HG03439 (cell line): ENCODE results near the gene MPI.
"Not testable (repeated sequence)": the region's sequence is repeated elsewhere in the genome, so short reads cannot be mapped to it uniquely, and the experiment has no call there.

Experiments used
- ATAC-seq: cut with Tn5 transposase; IDR thresholded peaks from one replicate; pipeline ENCODE4 v1.9.1; 2021; ENCODE audit warnings: mild to moderate bottlenecking, moderate library complexity; ENCODE audit not compliant: unreplicated experiment

The MPI gene

DNA sequence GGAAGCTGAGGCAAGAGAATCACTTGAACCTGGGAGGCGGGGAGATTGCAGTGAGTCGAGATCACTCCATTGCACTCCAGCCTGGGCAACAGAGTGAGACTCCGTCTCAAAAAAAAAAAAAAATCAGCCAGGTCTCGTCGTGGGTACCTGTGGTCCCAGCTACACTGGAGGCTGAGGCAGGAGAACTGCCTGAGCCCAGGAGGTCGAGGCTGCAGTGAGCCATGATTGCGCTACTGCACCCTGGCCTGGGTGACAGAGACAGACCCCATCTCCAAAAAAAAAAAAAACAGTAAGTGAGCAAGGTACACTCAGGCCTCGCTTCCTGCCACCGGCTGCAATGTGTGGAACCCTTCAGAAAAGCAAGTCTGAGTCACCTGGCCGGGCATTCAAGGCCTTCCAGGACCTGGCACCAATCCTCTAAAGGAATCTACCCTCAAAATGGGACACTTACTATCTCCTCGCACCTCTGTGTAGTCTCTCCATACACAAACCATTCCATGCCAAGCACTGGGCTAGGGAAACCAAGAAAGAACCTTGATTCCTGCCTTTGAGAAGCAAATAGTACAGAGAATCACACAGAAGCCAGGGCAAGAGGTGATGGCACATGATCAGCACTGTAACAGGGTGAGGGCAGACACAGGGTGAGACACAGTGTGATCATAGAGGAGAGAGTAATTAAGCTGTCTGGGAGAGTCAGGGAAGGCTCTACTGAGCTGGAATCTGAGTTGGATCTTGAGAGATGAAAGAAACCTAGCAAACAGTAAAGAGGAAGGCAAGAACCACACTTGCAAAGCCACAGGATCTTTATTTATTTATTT is 26.4 kb upstream of the MPI start:
- no peak for ATAC-seq

DNA sequence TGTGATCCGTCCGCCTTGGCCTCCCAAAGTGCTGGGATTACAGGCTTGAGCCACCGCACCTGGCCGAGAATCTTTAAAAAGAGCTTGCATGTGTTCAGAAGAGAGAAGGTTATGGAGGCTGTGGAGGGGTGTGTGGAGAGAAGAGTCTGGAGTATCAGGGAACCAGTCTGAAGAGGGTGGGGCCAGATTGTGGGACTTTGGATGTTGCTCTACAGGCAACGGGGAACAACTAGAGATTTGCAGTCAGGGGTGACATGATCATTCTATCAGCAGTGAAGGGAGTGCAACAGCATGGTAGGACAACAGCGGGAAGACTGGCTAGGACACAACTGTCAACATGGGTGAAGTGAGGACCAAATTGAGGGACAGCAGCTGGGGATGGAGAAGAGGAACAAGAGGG is 25.5 kb upstream of the MPI start:
- ATAC-seq = no peak

DNA sequence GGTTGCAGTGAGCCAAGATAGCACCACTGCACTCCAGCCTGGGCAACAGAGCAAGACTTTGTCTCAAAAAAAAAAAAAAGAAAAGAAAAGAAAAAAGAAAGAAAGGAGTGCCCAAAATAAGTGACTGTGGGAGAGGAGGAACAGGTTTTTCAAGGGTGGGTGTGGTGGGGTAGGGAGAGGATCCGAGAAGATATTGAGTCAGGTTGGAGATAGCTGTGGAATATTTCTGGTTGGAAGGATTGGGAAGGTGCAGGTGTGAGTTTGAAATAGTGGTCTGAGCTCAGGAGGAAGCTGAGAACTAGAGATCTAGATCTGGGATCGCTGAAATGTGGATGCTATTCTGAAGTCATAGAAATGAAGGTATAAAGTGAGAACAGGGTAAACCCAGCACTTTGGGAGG is 24.5 kb upstream of the MPI start:
- no peak for ATAC-seq

DNA sequence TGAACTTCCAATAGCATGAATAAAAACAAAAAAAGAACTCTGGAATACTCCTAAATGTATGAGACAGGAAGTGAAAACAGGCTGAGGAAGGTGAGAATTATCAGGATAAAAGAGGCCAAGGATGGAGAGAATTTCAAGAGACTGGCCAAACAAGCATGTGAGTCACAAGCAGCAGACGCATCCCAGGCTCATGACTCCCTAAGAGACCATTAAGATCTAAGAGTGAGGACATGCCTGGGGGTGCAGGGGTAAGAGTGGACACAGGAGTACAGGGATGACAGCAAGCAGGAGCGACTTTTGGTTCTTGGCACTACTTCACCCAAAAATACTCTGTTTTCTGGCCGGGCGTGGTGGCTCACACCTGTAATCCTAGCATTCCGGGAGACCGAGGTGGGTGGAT is 23.8 kb upstream of the MPI start:
- ATAC-seq = no peak

DNA sequence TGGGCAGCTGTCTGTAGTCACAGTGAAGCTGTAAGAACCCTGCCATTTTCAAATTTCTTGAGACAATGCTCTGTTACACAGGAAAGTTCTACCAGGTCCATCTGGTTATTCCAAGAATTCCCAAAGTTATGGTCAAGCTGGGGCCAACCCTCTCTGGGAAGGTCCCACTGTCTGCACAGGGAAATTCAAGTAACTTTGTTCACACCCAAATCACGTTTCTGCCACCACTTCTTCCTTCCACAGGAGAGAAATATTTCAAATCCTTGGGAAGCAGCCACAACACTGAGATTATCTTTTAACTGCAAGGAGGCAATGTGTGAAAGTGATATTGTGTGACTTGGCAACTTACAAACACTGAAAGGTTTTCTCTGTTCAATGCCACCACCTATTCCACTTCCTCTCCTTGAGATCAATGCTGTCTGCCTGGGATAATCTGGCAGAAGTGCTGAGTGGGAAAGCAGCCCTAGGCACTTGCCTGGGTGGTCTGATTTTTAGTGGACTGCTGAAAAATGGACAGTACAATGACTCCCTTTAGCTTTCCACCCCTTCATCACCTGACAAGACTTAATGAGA is 22.3 kb upstream of the MPI start:
- ATAC-seq = no peak

DNA sequence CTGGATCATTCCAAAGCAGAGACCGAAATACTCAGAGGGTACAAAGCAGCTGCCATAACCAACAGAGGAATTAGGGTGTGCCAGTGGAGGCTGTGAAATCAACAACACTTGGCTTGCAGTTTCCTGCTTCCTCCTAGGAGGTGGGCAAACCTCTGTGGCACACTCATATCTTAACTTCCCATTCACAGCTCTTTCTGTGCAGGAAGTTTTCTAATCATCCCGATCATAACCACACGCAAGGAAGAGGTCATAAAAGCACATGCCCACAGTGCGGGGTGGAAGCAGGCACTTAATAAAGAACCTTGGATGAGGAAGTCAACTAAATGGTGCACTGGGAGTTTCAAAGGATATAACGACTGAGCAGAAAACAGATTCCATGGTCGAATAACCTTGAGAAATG is 21.8 kb upstream of the MPI start:
- no peak for ATAC-seq

DNA sequence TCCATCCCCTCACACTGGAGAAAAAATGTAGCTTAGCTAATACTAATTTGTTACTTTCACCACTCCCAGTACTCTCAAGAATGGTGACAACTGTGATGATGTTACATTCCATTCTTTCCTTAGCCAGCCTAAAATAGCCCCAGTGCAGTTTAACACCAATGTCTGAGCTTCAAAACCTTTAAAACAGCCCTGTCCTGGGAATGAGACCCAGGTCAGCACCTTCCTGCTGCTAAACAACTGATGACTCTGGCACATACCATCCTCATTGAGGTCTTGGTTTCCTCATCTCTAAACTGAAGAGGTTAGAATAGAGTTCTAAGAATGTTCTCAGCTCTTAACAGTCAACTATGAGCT is 20.5 kb upstream of the MPI start:
- ATAC-seq = no peak

DNA sequence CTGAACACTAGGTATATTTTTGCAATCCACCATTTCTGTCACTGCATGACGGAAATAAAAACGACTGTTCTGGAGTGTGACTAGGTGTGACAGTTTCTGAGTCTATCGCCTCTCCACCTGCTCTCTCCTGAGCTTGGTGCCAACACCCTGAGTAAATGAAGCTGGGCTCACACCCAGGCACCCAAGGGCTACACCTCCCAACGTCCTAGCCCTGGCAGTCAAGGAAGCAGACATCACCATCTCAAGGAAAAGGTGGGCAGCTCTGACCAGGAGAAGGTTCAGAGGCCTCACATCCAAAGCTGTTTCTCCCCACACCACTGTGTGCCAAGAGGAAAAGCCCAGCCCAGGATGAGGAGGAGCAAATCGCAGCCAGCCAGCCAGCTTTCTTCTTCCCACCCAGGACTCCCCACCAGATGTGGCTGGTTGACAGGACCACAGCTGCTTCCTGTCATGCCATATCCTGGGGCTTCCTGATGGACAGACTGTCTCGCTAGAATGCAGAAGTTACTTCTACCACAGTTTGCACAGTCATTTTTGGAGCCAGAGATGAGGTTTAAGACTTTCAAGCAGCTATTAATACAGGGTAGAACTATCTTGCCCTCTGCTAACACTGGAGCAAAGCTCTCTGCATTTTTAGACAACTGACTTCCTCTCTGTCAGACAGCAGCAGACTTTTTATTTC is 20.0 kb upstream of the MPI start:
- ATAC-seq = peak; percentile 40

DNA sequence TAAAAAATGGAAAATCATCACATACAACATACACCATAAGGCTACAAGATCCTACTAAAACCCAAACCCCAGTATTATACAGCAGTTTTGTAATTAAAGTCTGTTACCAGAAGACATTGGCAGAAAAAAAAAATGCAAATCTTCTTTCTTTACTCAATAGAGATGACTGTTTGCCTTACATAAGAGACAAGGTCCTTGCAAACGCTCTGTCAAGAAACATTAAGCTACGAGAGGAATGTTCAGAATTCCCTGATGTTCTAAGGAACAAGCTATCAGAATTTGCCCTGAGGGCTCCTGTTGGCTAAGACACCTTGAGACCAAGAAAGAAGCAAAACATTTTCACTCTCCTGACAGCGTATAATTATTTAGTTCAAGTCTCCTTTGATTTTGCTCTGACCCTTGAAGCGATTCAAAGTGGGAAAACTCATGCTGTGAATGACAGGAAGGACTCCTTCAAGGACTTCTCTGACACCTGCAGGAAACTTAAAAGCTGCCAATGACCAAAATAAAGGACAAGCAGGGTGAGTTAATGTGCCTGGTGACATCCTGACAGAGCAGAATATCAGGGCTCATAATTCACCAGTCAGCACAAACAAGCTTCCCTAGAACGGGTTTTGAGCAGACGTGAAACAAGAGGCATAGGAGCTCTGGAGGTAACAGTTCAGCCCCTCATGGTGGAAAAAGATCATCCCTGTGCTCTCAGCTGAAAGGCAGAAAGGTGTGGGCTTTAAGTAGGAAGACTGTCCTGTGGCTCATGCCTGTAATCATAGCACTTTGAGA is 19.2 kb upstream of the MPI start:
- no peak for ATAC-seq

DNA sequence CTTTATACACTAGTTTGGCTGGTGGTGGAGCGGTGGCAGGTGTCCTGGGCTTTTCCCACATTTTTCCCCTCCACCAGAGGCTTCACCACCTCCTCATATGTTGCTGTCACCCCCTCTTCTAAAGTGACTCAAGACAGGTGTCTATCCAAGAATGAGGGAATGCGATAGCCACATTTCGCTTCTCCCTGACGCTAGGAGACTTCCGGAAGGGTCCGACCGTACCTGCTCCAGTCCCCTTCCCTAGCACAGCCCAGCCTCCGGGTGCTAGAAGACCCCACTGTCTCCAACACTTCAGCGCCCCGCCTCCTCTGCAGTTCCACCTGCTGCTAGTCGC is 17.2 kb upstream of the MPI start:
- ATAC-seq = no peak

DNA sequence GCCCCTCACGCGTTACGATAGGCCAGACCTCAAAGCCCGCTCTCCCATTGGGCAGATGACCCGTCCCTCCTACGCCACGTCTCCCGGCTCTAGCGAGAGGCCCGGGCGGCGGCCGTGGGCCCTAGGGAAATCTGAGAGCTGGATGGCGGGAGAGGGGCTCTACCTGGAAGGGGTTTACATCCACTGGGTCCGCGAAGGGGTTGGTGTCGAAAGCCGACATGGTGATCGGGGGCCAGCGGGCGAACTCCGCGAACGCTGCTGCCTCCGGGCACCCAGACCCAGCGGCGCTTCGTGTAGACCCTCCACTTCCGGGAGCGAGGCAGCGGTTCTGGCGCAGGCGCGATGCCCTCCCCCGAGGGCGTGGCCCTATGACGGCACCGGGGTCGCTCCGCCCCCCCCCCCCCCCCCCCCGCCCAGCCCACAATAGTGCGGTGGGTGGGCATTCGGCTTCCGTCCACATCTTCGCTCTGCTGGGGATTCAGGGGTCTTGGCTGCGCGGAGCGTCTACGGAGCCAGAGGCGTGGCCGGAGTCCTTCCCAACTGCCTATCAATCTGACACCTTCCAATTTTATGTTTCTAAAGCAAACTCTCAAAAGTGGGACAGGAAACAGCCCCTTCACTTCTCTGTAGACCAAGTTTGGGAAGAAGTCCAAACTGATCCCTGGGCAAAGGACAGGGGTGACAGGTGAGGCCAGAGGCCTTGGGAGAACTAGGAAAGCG is 16.6 kb upstream of the MPI start, which contains the start of gene SCAMP2:
Gene SCAMP2, minus strand, starts transcription at position 330 of the 720 bp plus-strand sequence. Its CDS starts 110 bp downstream, at position 220.
- peak; percentile 80 for ATAC-seq

DNA sequence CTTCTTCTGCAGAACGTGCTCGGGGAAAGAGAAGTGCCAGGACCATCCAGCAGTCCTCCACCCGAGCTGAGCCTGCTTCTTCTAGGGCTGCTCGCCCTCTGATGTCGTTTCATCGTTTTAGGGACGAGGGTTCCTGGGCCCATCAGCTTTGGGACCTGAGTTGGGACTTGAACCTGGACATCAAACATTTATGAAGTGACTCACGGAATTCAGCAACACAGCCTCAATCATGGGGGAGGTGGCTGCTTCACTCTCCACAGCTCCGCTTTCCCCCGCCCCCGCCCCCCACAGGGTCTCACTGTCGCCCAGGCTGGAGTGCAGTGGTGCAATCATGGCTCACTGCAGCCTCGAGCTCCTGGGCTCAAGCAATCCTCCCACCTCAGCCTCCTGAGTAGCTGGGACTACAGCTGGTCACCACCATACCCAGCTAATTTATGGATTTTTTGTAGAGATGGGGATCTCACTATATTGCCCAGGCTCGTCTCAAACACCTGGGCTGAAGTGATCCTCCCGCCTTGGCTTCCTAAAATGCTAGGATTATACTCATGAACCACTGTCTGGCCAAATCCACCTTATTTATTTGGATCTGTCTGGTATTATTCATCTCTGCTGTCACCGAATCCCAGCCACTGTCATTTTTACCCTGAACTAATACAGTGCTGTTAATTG is 16.0 kb upstream of the MPI start:
- ATAC-seq = peak; percentile 1

DNA sequence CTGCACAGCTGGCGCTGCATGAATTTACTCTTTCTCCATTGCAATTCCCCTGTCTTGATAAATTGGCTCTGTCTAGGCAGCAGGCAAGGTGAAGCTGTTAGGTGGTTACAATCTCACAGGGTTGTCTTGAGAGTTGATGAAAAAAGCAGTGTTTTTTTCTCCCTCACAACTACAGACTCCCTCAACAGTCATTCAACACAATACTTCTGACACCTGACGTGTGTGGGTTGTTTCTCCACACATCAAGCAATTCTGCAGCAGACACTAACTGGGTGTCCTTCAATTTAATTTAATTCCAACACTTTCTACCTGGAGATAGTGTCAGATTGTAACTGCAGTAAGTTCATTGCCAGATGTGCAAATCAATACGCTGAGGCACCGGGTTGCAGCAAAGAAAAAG is 11.6 kb upstream of the MPI start:
- no peak for ATAC-seq

DNA sequence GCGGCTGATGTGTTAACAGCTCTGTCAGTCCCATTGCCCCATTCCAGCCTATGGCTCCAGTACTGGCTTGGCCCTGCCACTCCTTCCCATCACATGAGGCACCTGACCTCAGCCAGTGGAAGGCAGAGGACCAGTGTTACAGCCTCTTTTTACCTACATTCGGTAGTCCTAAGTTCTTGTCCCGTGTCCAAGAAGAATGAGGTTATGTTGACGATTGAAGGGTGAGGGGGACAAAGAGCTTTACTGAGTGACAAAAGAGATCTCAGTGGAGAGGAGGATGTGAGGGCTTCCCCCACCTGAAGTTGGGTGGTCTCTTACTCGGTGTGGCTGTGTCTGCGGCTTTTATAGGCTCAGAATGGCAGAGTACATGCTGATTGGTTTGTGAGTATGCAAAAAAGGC is 7.3 kb upstream of the MPI start:
- no peak for ATAC-seq

DNA sequence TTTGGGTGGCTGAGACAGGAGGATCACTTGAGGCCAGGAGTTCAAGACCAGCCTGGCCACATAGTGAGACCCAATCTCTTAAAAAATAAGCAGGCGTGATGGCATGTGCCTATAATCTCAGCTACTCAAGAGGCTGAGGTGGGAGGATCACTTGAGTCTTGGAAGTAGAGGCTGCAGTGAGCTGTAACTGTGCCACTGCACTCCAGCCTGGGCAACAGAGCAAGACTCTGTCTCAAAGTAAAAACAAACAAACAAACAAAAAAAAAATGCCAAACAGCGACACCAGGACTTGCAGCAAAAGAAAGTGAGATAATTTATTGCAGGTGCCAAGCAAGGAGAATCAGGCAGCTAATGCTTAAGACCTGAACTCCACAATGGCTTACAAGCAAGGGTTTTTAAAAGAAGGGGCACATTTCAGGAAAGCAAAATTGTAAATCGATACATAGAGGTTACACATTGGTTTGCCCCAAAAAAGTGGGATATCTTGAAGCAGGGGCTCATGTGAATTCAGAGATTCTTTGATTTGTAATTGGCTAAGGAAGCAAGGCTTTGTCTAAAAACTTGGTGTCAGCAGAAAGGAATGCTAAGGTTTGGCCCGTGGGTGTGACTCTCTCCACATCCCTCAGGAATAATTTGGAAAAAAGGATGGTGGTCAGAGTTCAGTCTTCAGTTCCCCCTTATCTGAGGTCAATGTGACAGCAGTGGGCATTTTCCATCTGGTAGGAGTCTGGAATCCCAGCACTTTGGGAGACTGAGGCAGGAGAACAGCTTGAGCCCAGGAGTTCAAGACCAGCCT is 5.2 kb upstream of the MPI start:
- no peak for ATAC-seq

DNA sequence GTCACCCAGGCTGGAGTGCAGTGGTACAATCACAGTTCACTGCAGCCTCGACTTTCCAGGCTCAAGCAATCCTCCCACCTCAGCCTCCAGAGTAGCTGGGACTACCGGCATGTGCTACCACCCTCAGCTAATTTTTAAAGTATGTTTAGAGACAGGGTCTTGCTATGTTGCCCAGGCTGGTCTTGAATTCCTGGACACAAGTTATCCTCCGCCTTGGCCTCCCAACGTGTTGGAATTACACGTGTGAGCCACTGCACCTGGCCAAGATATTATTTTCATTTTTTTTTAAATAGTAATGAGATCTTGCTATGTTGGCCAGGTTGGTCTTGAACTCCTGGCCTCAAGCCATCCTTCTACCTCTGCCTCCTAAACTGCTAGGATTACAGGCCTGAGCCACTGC is 4.4 kb upstream of the MPI start:
- no peak for ATAC-seq

DNA sequence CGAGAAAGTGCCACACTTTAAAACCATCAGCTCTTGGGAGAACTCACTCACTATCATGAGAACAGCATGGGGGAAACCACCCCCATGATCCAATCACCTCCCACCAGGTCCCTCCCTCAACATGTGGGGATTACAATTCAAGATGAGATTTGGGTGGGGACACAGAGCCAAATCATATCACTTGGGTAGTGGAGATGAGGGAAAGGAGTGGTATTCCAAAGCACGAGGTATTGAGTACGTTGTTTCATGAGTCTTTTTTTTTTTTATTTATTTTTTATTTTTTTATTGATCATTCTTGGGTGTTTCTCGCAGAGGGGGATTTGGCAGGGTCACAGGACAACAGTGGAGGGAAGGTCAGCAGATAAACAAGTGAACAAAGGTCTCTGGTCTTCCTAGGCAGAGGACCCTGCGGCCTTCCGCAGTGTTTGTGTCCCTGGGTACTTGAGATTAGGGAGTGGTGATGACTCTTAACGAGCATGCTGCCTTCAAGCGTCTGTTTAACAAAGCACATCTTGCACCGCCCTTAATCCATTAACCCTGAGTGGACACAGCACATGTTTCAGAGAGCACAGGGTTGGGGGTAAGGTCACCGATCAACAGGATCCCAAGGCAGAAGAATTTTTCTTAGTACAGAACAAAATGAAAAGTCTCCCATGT is 2.2 kb upstream of the MPI start:
- not testable (repeated sequence) for ATAC-seq

DNA sequence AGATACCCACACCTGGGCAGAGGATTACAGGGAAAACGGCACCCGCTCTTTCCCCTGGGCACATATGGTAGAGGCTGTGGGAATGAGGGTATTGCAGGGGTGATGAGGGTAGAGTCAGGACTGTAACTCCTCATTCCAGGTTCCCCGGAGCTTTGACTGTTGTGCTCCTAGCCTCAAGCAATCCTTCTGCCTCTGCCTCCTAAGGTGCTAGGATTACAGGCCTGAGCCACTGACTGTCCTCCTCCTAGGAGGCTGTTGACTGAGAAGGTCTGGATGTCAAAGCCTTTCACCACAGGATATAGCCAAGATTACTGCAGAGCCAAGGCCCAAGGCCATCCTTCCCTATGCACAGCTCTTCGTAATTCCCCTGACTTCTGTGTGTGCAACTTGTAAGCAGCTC is 1.1 kb upstream of the MPI start:
- no peak for ATAC-seq

DNA sequence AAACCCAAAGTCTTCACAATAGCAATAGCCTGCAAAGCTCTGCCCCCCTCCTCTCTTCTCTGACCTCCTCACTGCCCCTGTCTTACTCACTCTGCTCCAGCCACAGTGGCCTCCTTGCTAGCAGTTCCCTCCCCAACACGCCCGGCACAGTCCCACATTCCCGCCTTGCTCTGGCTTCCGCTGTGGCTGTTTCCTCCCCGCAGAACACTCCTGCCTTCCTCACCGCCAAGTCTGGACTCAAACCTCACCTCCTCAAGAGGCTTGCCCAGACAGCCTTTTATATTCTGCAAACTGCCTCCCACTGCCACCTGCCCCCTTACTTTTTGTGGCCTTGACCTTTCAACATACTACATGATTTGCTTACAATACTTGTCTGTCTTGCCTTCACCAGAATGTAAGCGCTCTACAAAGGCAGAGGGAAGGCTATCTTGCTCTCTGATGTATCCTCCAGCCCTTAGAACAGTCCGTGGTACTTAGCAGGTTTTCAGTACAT is 406 bp upstream of the MPI start:
- ATAC-seq = no peak
